Stimulated activated CD8-positive, alpha-beta memory T cell treated with anti-CD3 and anti-CD28 coated beads, Interleukin-12 subunit alpha, Interleukin-12 subunit beta, amount 100 ng/mL, for 24 hours (primary cell): ENCODE data around the gene TMEM163.

ENCODE experiments used
- DNase-seq: peaks from one replicate; pipeline ENCODE4 v3.0.0-alpha.2; 2020; ENCODE audit errors: extremely low read depth

The TMEM163 gene

DNA sequence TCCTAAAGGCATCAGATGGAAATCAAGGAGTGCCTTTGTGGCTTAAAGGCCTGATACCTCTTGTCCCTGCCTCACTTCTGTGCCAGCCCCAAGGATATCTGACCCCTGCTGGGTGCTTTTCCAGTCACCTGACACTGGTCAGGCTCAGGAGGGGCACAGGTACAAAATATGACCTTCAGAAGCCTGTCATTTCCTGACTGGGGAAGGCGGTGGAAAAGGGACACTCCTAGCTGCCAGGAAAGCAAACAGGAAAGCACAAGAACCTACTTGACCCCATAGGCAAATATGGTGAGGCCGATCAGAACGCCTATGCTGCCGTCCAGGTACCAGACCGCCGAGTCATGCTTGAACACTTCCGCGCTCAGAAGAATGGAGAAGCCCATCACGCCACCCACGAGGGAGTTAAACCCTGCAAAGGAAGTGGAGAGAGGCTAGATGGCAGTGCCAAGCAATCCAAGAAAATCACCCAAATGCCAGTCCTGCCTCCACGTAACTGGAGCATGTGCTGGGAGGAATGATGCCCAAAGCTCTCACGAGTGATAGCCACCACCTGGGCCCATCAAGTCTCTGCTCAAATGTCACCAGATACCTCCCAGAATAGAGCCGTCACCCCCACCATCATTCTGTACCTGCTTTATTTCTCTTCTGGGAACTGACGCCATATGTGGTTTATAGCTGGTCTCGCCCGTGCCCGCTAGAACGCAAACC is 260.9 kb downstream of the TMEM163 start:
- DNase-seq = no peak

DNA sequence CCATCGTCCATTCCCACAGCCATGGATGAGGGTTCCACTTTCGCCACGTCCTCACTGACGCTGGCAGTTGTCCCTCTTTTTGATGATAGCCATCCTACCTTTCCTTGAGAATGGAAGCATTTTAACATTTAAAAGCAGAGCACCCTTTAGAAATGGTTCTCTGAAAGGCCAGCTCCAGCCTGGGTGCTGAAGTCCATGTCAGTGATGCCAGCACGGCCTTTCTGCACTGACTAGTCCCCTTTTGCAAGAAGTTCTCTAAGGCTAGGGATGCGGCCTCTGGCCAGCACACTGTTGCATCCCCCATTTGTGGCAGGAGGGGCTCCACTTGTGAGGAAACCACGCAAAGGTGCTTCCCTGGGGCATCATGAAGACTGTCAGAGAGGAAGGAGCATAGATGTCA is 261.4 kb downstream of the TMEM163 start:
- DNase-seq = no peak

DNA sequence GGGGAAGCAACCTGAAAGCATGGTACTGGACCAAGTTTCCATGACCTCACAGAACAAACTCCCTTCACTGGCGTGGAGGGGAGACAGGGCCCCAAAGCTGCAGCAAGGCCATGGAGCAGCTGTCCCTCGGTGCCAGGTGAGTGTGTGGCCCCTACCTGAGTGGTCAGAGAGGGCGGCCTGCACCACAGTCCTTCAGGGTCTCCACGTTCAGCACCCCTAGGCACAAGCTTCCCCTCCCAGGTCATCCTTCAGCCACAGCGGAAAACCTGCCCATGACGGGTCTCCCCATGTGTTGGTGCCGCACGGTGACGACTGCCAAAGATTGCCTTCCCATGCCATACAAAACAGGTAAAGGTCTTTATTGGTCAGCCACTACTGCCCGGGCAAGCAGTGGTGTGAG is 263.4 kb downstream of the TMEM163 start:
- no peak for DNase-seq

DNA sequence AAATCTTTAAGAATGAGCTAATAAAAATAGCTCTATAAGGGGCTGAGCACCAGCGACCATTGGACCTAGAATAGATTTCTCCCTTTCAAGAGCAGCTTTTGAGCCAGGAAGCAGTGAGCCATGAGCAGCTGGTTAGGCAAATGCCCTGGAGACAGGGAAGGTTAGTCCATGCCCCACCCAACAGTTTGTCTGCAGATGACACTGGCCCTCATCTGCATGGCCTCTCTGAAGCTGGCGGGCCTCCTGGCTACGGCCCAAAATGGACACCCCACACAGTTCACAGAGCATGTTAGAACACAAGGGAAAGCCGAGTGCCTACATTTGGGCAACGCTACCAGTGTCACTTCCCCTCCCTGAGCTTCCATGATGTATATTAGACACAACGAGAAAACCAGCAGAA is 263.9 kb downstream of the TMEM163 start:
- no peak for DNase-seq

DNA sequence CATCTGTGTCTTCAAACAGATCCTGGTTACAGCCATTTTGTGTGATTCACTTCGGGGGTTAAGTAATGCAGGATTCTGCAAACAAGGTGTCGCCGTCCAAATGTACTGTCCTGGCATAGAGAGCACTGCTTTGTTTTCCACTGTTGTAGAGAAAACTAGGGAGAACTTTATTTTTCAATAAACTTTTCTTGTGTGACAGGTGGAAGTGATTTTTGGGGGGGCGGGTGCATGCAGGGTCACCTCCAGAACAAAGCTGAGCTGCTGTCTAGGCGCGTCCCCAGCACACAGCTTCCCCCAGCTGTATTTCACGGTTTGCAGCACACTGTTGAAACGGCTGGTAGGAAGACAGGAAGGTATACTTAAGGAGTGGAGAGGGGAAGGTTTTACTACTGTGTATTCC is 264.4 kb downstream of the TMEM163 start:
- DNase-seq = no peak

DNA sequence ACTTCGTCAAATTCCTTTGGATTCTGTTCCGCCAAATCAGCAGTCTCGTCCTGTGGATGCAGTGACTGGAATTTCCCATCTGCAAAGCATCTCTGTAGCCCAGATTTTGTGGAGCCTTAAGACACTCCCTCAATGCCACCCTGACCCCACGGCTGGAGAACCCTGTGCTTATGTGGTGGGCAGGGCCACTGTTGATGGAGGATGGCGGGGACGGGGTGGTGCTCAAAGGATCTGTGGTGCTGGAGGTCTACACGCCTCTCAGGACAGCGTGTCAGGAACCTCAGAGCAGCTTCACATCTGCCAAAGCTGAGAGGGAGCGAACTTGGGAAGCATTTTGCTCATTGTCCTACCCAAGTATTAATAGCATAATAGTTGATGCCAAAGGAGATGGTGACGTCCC is 264.8 kb downstream of the TMEM163 start:
- DNase-seq = no peak

DNA sequence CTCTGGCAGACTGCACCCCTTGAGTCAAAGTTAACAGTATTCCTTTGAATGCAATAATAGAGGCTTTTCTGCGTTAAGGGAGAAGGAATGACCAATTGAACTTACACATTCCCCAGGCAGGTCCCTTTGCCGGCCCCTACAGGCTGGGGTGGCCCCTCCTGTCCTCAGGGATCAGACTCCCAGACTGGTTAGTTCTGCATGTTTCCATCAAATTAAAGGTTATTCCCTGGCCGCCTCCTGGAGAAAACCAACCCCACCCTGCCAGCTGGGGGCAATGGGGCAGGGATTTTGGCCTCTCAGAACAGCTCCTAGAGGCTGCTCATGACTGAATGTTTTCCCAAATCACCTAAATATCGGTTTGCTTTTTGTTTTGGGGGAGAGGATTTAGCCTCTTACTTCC is 265.3 kb downstream of the TMEM163 start:
- no peak for DNase-seq

DNA sequence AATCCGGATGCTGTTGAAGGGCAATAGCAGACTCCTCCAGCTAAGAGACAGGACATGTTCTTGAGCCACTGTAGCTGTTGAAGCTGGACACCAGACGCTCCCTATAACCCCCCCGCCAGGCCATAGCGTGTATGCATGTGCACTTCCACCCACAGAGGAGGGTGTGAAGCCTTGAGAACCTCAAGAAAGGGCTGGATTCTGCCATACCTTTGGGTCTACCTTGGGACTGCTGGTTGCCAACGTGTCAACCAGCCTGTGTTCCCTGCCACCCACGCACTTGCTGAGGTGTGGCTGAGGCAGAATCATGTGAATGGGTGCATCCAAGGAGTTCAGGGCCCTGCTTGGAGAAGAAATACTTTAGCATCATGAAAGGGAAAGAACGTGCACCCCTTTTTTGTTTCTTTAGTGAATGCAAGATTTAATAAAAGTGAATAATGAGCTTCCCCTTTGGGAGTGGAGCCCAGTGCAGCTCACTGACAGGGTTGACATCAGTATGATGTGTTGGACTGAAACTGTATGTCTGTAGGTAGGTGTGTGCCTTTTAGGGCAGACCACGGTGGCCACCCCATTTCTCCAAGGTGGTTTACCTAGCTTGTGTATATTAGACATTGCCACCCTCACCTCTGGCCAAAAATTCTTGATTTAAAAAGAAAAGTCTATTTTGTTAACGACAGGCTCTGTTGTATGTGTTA is 266.6 kb downstream of the TMEM163 start:
- no peak for DNase-seq

DNA sequence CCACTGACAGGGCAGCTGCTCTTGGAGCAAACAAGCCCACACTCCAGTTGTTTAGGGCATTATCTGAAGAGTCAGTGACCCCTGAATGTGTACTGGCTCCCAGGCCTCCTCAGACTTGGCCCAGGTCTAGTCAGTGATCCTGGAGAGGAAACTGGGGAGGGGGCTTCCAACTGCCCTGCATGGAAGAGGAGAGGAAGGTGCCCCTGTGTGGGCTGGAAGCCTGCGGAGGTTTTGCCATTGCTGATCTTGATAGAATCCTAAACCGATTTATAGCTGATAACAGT is 267.5 kb downstream of the TMEM163 start:
- DNase-seq = no peak

DNA sequence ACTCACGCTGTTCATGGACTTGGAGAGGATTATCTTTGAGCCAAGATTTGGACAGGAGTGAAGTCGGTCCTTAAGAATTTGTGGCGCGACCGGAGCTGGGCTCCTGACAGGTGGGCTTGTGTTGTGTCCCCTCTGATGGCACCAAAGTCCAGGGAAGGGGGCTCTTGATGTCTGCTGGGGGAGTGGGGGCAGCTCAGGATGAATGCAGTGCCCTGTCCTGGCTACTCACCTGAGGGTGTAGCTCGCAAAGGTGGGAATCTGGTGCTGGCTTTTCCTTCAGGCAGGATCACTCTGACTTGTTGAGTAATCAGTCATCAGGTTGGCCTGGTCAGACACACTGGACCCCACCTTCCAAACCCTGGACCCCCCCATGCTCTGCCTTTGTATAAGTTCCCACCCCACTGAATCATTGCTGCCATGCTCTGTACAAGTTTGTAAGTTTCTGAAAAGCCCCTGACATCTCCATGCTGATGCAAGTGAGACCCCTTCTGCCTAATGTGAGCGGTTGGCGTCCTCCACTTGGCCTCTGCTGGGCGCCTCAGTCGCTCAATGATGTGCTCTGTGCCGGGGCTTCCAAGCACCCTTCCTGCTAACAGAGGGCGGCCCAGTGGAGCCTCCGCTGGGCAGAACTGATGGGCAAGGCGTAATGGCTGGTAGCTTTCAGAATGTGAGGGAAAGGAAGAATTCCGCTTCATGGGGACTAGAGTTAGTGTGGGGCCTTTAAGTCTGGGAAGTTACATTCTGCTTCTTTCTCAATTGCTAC is 268.9 kb downstream of the TMEM163 start:
- DNase-seq = no peak

DNA sequence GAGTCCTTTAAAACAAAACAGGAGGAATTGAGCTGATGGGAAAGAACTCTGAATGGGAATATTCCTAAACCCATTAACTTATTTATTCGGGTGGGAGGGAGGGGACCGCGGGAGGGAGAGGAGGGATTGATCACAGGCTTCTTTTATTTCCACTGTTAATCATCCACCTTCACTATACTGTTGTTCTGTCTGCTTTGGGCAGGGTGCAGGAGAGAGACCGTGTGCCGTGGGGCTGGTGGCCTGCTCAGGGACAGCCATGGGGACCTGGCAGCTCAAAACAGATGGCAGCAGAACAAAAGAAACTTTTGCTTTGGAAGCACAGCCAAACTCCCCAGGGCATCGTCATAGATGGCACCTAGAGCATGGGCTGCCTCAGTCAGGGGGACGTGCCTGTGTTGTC is 269.6 kb downstream of the TMEM163 start:
- no peak for DNase-seq

DNA sequence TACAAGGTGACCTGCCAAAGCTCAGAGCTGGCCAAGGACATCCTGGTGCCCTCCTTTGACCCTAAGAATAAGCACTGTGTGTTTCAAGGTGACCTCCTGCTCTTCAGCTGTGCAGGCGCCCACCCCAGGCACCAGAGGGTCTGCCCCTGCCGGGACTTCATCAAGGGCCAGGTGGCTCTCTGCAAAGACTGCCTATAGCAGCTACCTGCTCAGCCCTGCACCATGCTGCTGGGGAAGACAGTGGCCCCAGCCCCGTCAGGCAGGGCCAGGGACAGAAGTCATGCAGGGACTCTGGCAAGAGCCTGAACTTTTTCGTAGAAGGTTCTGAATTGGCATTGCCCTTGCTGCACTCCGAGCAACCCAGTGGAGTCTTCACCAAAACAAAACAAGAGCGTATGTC is 270.1 kb downstream of the TMEM163 start:
- DNase-seq = no peak

DNA sequence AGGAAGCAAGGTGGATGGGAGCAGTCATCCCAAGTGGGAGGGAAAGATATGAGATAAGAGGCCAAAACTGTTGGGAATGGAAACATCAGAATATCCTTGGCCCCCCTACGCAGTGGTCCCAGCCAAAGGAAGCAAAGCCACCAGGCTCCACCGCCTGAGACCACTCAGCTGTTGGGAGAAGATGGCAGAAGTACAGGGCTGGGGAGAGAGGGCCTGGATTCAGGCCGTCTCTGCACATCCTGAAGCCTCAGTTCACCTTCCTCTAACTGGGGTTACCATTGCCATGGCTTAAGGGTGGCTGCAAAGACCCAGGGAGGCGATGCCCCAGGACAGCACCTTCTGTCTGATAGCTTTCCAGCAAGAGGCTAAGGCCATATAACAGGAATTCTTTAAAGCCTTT is 271.1 kb downstream of the TMEM163 start:
- no peak for DNase-seq

DNA sequence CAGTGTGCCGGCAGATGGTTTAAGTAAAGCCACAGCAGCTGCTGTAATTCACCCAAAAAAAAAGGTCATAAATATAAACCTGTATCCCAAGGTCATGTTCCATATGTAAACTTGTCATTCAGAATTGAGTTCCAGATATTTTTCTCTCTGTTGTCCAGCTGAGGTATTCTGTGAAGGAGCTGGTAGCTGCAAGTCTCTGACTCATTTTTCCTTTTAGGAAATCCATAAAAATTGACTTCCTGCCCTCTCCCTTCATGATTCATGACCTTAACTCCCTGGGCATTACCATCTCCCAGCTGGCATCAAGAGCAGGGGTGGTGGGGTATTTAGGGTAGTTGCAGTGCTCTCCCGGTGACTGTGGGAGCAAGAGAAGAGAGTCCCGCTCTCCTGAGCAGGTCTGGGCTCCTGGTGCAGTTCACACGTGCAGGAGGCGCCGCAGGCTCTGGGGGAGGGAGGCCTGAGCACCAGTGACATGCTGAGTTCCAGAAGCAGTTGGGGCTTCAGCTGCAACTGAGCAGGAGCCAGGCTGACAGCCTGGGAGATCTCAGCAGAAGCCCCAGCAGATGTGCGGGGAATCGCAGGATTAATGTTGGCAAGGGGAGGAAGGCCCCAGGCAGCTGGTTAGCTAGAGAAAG is 272.3 kb downstream of the TMEM163 start:
- DNase-seq = no peak

DNA sequence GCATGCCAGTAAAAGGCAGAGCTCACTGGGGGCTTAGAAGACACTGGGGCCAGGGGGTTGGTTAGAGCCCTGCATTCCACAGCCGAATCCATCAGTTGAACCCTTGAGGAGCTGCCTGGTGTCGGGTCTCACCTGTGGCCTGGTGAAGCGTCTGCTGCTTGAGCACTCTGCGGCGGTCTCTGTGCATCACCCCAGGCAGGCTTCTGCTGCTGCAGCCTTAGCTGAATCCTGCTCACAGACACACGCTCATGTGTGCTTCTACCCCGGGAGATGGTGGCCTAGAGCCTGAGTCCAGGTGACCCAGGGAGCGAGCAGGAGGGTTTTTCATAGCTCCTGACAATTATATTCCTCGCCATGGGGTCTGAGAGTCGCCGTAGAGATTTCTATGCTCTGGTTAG is 272.8 kb downstream of the TMEM163 start:
- no peak for DNase-seq

DNA sequence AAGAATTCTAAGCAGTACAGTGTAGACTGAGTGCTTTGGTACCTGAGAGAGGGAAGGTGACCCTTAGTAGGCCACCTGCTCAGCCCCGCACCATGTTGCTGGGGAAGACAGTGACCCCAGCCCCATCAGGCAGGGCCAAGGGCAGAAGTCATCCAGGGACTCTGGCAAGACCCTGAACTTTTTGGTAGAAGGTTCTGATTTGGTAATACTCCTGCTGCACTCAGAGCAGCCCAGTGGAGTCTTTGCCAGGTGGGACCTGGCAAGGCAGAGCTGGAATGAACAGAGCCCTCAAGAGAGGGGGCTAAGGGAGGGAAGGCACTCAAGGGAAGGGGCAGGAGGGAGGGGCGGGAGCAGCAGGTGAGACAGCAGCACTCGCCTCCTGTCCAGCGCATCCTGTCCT is 273.7 kb downstream of the TMEM163 start:
- DNase-seq = no peak

DNA sequence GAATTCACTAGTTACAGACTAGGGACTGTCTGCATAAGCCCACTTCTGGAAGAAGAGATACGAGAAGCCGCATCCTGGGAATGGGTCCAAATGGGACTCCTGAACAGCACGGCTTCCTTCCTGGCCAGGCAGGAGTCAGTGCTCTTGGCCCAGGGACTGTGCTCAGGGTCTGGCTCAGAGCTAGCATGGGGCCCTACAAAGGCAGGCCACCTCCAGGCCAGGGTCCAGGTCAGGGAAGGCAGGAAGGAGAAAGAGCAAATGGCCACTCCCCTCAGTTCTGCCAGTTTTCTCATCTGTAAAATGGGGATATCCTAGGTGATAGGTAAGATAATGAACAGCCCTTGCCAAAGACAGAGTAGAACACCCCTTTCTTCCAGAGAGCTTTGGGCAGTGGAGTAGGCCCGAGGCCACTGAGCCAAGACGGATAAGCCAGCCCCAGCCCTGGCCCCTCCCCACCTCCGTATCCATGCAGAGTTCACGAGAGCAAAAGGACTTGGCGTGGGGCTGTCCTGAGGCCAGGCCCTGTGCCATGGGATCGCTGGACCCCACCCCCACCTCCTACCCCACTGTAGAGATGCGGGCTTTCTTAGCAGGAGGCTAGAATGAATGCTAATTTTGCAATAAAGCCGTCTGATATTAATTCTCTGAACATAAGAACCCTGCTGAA is 274.9 kb downstream of the TMEM163 start:
- no peak for DNase-seq

DNA sequence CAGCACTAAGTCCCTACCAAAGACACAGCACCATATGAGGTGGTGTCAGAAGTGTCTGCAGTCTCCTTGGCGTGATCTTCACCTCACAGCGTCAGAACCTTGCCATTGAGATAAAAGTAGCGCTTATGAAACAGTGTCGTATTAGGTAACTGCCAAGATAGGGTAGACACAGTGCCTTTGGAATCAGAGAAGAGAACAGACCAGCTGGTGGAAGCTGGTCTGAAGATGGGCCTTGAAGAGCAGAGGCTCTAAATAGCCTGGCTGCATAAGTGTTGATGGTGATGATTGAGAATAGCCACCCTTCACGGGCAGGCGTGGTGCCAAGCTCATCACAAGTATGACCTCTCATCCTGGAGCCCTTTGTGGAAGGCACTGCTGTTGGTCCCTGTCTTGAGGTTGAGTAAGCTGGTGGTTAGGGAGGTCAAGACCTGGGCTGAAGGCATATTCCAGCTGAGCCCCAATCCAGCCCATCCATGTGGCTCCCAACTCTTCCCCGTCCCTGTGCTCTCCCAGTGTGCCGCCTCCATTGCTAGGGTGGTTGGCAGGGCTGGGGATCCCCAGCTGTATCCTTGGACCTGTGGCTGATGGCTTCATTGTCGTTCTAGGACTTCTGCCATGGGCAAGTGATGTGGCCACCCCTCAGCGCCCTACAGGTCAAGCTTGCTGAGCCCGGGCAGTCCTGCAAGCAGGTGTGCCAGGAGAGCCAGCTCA is 277.5 kb downstream of the TMEM163 start:
- DNase-seq = no peak

DNA sequence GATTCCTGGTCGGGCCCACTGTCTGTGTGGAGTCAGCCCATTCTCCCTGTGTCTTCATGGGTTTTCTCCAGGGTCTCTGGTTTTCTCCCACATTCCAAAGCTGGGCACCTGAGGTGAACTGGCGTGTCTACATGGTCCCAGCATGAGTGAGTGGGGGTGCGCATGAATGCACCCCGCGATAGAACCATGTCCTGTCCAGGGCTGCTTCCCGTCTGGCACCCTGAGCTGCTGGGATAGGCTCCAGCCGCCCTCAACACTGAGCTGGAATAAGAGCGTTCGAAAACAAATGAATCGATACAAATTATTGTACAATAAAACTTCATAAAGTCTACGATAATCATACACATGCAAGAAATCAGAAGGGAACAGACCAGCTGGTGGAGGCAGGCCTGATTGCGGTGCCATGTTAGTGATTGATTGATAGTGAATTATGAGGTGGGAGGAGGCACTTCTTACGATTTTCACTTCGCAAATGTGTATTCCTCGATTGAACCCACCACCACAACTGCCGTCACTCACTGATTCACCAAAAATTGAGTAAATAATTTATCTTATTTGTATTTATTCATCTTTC is 278.4 kb downstream of the TMEM163 start:
- no peak for DNase-seq

DNA sequence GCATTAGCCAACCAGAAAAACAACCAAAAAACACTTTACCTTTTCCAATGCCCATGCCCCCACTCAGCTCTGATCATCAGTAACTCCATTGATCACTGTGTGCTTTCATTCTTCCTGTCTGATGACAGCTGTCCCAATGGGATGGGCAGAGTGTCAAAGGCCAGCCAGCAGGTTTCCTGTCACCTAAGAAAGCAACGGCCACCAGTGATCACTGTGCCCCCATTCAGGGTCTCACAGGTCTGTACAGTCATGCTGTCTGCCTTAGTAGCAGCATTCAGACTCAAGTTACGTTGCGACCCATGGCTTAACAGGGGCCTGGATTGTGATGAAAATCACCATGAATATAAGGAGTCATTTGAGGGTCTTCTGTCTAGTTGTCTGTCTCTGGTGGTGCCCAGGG is 280.4 kb downstream of the TMEM163 start:
- DNase-seq = no peak

DNA sequence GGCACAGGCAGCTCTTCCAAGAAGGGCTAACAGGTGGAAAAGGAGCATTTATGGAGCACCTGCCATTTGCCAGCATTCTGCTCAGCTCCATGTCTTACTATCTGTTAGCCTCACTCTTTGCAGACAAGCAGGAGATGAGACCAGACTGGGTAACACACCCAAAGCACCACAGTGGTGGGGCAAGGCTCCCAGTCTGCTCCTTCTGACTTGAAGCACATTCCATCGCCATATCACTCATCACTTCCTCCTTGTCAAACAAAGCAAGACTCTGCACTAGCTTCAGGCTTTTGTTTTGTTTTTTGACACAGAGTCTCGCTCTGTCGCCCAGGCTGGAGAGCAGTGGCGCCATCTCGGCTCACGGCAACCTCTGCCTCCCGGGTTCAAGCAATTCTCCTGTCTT is 282.1 kb downstream of the TMEM163 start:
- no peak for DNase-seq
